NCI-H1694 (cell line): ENCODE data around the gene ZC3HAV1.
"Not testable (repeated sequence)": the region's sequence is repeated elsewhere in the genome, so short reads cannot be mapped to it uniquely, and the experiment has no call there.

Experiments
- DNase-seq: peaks from one replicate; lab custom pipeline; 2025; lab: John Stamatoyannopoulos, UW

Gene ZC3HAV1

GRCh38 chr7:139049936-139050335 lies 59.6 kb downstream of the ZC3HAV1 start:
- DNase-seq: no peak

- no peak for DNase-seq
Measured at GRCh38 chr7:139049111-139049510, 60.4 kb downstream of the ZC3HAV1 start.

DNA sequence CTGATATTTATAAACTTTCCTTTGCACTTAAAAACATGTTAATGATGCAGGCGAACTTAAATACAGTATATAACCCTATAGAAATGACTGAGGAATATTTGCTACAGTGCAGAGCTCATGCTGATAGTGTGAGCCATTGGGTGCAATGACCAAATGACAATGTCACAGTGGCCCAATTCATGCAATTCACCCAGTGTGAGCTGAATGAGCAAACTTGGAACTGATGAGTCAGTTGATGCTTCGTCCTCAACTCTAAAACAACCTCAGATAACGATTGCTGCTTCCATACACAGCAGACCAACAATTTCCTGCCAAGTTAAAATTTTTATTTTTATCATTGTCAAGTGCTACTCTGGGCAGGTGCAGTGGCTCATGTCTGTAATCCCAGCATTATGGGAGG lies 61.5 kb downstream of the ZC3HAV1 start:
- DNase-seq: no peak

DNA sequence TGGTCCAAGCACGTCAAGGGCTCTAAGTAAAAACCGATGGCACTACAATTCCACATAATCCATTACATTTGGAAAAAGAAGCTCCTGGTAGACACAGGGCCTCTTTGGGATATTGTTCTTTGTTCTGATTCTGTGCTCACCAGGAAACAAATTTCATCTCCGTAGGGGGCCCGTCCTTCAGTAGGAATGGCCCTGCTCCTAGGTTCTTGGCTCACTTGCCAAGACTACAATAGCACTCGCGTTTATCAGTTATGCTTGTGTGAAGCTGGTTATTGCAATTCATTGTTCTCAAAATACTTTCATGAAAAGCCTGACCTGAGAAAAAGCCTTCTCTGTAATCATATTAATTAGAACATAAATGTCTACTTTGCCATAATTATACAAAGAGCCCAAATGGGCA lies 63.4 kb downstream of the ZC3HAV1 start:
- no peak for DNase-seq

DNA sequence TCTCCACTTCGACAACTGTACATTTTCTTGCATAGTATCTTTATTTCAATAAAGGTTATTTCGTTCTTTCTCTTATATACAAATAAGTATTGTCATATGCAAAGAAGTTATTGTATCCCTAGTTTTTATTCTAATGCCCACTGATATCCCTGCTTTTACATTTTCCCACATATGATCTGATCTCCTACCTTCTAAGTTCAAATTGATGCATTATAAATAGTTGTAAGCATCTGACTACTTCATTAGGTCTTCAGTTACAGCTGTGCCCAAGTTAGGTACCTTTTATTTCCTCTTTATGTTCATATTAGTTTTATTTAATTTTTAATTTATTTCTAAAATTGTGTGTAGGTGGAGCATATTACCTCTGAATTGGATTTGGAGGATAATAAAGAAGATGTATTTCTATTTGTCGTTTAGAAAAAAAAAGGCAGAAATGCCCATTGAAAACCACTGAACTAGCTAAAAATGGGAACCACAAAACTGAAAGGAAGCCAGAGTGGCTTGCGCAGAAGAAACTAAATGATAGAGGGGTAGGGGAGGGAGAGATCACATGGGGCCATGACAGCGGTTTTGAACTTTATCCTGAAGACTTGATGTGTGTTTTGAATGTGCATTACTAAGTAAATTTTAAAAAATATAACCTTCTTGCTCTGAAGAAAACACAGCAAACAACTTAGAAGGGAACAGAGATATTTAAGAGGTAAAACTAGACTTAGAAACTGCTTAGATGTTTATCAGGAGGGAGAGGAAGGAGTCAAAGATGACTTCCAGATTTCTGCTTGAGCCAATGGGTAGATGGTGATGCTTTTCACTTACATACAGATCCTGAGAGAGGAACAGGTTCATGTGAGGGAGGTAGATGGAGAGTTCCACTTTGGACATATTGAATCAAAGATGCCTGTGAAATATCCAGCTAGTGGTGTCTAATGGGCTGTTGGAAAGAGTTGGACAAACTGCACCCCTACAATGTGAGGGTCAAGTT lies 64.4 kb downstream of the ZC3HAV1 start:
- no peak for DNase-seq

- DNase-seq: no peak
Measured at GRCh38 chr7:139043823-139044812, 65.4 kb downstream of the ZC3HAV1 start.

GRCh38 chr7:139041378-139042085 lies 68.0 kb downstream of the ZC3HAV1 start:
- no peak for DNase-seq

GRCh38 chr7:139038691-139039090 lies 70.8 kb downstream of the ZC3HAV1 start:
- DNase-seq: no peak

- DNase-seq: no peak
Measured at GRCh38 chr7:139036901-139037300, 72.6 kb downstream of the ZC3HAV1 start.

- peak; percentile 43 for DNase-seq
Measured at GRCh38 chr7:139035586-139036353, 73.8 kb downstream of the ZC3HAV1 start, which contains the start of gene ZC3HAV1L. Gene ZC3HAV1L, minus strand, starts transcription at chr7:139036042. Its CDS starts 25 bp downstream, at chr7:139036017.

DNA sequence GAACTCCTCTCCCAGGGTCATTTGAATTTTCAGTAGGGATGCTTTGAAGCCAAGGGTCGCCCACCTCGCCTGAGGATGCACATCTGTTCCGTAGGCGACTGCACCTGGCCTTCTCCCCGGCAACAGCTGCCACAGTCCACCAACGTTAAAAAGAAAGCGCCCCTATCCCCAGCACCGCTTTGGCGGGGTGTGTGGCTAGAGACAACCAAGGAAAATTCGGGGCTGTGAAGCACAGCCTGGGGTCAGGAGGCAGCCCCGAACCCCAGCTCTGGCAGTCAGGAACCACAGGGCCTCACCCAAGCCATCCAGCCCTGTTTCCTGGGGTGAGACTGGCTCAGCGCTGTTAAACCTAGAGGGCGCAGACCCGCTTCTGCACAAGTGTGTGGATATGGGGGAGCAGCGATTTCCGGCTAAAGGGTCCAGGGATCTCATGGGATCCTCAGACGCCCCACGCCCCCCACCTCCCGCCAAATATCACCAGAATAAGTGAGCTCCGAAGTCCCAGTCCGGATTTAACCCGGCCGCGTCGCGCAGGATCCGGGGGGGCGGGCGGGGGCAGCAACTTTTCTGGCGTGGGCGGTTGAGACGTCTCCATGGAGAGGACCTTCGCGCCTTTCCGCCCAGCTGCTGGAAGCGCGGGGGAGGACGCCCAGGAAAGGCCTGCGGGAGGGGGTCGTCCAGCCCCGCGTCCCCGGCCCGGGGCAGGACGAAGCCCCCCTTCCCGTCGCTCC lies 74.5 kb downstream of the ZC3HAV1 start:
- DNase-seq: no peak

- DNase-seq: no peak
Measured at GRCh38 chr7:139034336-139034735, 75.2 kb downstream of the ZC3HAV1 start.

DNA sequence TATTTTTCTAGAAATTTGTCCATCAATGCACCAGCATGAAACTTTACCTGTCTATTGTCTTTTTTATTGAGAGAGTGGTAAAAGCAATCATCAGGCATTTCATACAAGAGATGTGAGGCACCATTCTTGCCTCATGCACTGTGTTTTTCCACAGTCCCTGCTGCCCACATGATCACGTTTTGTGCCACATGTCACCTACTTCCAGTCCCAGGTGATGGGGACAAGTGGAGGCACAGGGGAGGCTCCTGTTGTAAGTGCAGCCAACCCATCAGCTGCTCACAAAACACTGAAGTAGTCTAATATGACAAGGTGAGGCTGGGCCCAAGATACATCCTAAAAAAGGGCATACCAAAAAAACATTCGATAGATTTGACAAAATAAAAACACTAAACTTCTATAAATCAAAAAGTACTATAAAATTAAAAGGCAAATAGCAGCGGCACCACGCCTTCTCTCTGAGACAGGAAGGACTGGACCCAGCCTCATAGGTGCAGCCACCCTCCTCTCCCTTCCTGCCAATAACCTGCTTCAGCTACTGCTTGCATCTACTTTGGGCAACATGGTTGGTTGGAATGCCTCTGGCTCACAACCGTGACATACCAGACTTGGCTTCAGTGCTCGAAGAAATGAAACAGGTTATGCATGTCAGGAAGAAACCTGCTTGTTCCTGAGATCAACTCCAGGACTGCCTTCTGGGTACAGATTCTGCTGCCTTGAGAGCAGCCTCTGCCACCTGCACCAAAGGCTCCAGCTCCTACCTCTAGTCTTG lies 76.0 kb downstream of the ZC3HAV1 start:
- no peak for DNase-seq

DNA sequence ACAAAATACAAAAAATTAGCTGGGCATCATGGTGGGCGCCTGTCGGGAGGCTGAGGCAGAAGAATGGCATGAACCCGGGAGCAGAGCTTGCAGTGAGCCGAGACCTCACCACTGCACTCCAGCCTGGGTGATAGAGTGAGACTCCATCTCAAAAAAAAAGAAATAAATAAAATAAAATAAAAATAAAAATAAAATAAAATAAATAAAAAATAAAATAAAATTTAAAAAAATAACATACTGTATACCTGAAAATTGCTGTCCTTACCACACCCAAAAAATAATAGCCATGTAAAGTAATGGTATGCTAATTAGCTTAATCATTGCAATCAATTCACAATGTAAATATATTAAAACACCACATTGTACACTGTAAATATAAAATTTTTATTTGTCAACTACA lies 77.0 kb downstream of the ZC3HAV1 start:
- DNase-seq: no peak

DNA sequence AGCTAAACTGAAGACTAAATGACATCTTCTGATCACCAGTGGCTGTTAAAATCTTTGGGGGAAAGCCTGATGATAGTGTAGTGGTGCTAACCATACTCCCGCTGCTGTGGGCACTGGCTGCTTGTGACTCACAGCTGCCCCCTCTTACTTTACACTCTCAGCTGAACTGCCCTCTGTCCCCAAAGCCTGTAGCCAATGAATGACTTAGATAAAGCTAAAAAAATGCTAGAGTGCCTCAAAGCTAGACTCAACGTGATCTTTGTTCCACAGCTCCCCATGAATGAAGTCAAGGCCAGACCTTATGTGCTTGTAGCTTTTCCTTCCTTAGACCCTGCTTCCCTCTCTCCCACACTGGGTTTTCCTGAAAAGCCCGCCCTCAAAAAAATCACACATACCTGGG lies 80.2 kb downstream of the ZC3HAV1 start:
- no peak for DNase-seq

DNA sequence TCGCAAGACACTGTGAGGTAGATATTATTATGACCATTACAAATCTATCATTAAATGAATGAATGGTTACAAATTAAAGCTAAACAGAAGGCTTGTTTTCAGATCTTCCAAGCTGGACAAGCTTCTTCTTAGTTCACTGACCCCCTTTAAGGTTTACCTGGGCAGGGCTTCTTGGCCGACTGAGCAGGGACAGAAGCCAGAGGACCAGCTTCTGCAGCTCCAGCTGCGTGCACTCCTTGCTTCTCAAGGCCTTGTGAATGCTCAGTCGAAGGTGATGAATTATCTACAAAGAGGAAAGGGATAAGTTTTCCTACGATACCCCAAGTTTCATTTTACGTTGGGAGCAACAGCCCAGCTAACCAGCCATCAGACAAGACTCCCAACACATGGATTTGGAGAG lies 83.0 kb downstream of the ZC3HAV1 start:
- no peak for DNase-seq

GRCh38 chr7:139025861-139026260 lies 83.7 kb downstream of the ZC3HAV1 start:
- not testable (repeated sequence) for DNase-seq

DNA sequence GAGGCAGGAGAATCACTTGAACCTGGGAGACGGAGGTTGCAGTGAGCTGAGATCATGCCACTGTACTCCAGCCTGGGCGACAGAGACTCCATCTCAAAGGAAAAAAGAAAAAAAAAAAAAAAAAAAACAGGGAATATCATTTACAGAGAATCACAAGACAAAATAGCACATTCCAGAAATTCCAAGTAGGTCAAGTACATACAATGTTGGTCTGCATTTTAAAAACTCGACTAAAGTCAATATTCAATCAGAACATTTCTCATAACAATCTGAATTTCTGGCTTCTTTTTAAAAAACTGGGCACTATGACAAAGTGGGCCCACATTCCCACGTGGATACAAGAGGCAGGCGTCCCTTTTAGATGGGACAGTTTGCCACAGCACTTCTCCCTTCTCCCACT lies 86.4 kb downstream of the ZC3HAV1 start:
- DNase-seq: no peak

DNA sequence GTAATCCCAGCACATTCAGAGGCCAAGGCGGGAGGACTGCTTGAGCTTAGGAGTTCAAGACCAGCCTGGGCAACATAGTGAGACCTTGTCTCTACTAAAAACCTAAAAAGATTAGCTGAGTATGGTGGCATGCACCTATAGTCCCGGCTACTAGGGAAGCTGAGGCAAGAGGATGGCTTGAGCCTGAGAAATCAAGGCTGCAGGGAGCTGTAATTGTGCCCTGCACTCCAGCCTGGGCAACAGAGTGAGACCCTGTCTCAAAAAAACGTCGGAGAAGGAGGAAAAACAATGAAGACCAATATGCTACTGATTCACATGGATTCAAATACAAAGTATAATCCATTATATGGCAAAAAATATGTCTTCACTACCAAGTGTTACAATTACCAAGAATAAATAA lies 87.2 kb downstream of the ZC3HAV1 start:
- DNase-seq: no peak

DNA sequence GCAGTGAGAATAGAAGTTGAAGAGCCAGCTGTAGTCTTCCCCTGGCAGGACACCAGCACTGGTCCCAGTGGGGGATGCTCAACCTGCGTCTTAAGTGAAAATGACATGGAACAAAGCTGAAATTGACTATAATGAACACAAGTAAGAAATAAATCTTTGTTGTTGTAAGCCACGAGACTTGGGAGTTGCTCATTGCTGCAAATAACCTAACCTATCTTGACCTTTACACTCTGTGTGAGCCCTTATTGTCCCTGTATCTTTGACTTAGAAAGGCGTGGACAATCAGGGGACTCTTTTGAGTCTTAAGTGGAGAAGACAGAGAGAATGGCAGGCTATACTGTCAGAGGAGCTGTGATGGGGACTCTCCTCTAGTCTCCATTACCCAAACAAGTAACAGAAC lies 90.6 kb downstream of the ZC3HAV1 start:
- no peak for DNase-seq
